ENCODE results near the gene PLEKHA4.

GRCh38 chr19:48913114-48913889 lies 44.9 kb upstream of the PLEKHA4 start:
- TF ChIP-seq, protein P1, sequence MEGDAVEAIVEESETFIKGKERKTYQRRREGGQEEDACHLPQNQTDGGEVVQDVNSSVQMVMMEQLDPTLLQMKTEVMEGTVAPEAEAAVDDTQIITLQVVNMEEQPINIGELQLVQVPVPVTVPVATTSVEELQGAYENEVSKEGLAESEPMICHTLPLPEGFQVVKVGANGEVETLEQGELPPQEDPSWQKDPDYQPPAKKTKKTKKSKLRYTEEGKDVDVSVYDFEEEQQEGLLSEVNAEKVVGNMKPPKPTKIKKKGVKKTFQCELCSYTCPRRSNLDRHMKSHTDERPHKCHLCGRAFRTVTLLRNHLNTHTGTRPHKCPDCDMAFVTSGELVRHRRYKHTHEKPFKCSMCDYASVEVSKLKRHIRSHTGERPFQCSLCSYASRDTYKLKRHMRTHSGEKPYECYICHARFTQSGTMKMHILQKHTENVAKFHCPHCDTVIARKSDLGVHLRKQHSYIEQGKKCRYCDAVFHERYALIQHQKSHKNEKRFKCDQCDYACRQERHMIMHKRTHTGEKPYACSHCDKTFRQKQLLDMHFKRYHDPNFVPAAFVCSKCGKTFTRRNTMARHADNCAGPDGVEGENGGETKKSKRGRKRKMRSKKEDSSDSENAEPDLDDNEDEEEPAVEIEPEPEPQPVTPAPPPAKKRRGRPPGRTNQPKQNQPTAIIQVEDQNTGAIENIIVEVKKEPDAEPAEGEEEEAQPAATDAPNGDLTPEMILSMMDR (IDR thresholded peaks at IDR 0.05): no peak
- no peak for TF ChIP-seq EP300 (IDR thresholded peaks at IDR 0.05; ENCODE audit: low read depth)

All from transverse colon (tissue), 3 donors.